HG03280 (cell line): ENCODE results near the gene CYP4F2.
"Not testable (repeated sequence)": the region's sequence is repeated elsewhere in the genome, so short reads cannot be mapped to it uniquely, and the experiment has no call there.

Experiments used
- ATAC-seq: cut with Tn5 transposase; IDR thresholded peaks from one replicate; pipeline ENCODE4 v1.9.1; 2021; ENCODE audit warnings: mild to moderate bottlenecking, moderate library complexity; ENCODE audit not compliant: unreplicated experiment

Gene CYP4F2

GRCh38 chr19:15897738-15898276, at the start of gene CYP4F2:
CYP4F2 (minus strand) TSS chr19:15898074; CDS start chr19:15897611, 463 bp downstream.
- no peak for ATAC-seq

- ATAC-seq: no peak
Measured at GRCh38 chr19:15945301-15945700, 47.4 kb upstream of the CYP4F2 start.

GRCh38 chr19:15944401-15944800, 46.5 kb upstream of the CYP4F2 start:
- no peak for ATAC-seq

GRCh38 chr19:15937771-15938170, 39.9 kb upstream of the CYP4F2 start:
- no peak for ATAC-seq

- ATAC-seq: no peak
Measured at GRCh38 chr19:15936950-15937349, 39.1 kb upstream of the CYP4F2 start.

GRCh38 chr19:15936173-15936572, 38.3 kb upstream of the CYP4F2 start:
- ATAC-seq: no peak

GRCh38 chr19:15935167-15935702, 37.4 kb upstream of the CYP4F2 start:
- no peak for ATAC-seq

GRCh38 chr19:15934332-15935078, 36.6 kb upstream of the CYP4F2 start, which contains the start of gene CYP4F11:
CYP4F11 (minus strand) TSS chr19:15934529; CDS start chr19:15934408, 121 bp downstream.
- no peak for ATAC-seq

GRCh38 chr19:15933761-15934331, 36.0 kb upstream of the CYP4F2 start:
- ATAC-seq: not testable (repeated sequence)

- ATAC-seq: no peak
Measured at GRCh38 chr19:15928321-15928720, 30.4 kb upstream of the CYP4F2 start.

GRCh38 chr19:15926484-15926883, 28.6 kb upstream of the CYP4F2 start:
- no peak for ATAC-seq

- no peak for ATAC-seq
Measured at GRCh38 chr19:15923702-15924101, 25.8 kb upstream of the CYP4F2 start.

- ATAC-seq: no peak
Measured at GRCh38 chr19:15922021-15922420, 24.1 kb upstream of the CYP4F2 start.

GRCh38 chr19:15919243-15919642, 21.4 kb upstream of the CYP4F2 start:
- ATAC-seq: no peak

- ATAC-seq: no peak
Measured at GRCh38 chr19:15915109-15915508, 17.2 kb upstream of the CYP4F2 start.

GRCh38 chr19:15913830-15914229, 16.0 kb upstream of the CYP4F2 start:
- no peak for ATAC-seq

GRCh38 chr19:15913384-15913783, 15.5 kb upstream of the CYP4F2 start:
- ATAC-seq: no peak

GRCh38 chr19:15911599-15912235, 13.8 kb upstream of the CYP4F2 start:
- no peak for ATAC-seq

GRCh38 chr19:15905026-15905425, 7.2 kb upstream of the CYP4F2 start:
- no peak for ATAC-seq

GRCh38 chr19:15902898-15903297, 5.0 kb upstream of the CYP4F2 start:
- ATAC-seq: not testable (repeated sequence)

GRCh38 chr19:15902254-15902653, 4.4 kb upstream of the CYP4F2 start:
- no peak for ATAC-seq
